H1 (cell line): ENCODE measurements around the gene CTBP2. TPM values are rescaled to one million over a fixed set of nuclear protein-coding genes. Genes with fewer than 3 reads are reported as not detected.

Source experiments
- CTCF ChIA-PET: fragments of 300-600 bp; sonication (Branson Sonifier 250); formaldehyde crosslinking; loops from one replicate; lab custom pipeline; 2021; ENCODE audit not compliant: partially characterized antibody; lab: Charles Lee
- POLR2A ChIA-PET: fragments of 300-600 bp; sonication (Branson Sonifier 250); formaldehyde crosslinking; loops from one replicate; lab custom pipeline; 2021; ENCODE audit warnings: inconsistent platforms; ENCODE audit not compliant: partially characterized antibody; lab: Charles Lee
- DNase-seq, 2 experiments: peaks; one replicate each; pipeline versions ENCODE4 v3.0.0 to v3.0.0-alpha.2; 2010 to 2022; ENCODE audit warnings: low spot score in 2 of 2, low read depth in 1 of 2, mixed read lengths in 1 of 2
- FAIRE-seq: peaks from 2 replicates; lab custom pipeline; 2011; peaks lifted over from hg19 to GRCh38; lab: Jason Lieb, UNC
- H2AFZ ChIP-seq: 2 replicates; pipeline ENCODE4 v1.8.1; 2012; ENCODE audit warnings: low read length, inconsistent platforms
- H2AK5ac ChIP-seq: 2 replicates; pipeline ENCODE4 v1.6.1; 2013; ENCODE audit warnings: low read depth, low read length
- H2BK120ac ChIP-seq: replicated peaks from 2 replicates; pipeline ENCODE3; 2013; ENCODE audit warnings: low read depth, low read length, inconsistent platforms
- H2BK12ac ChIP-seq: 2 replicates; pipeline ENCODE4 v1.6.1; 2013; ENCODE audit warnings: low read depth, low read length
- H2BK15ac ChIP-seq: 2 replicates; pipeline ENCODE4 v1.6.1; 2013; ENCODE audit warnings: low read length
- H2BK20ac ChIP-seq: 2 replicates; pipeline ENCODE4 v1.6.1; 2013; ENCODE audit warnings: low read length
- H2BK5ac ChIP-seq: 2 replicates; pipeline ENCODE4 v1.6.1; 2013; ENCODE audit warnings: low read depth, low read length
- H3K14ac ChIP-seq: 2 replicates; pipeline ENCODE4 v1.6.1; 2013; ENCODE audit warnings: inconsistent platforms; ENCODE audit not compliant: insufficient read length
- H3K18ac ChIP-seq: 2 replicates; pipeline ENCODE4 v1.6.1; 2013; ENCODE audit warnings: low read length; ENCODE audit errors: extremely low read depth
- H3K23ac ChIP-seq: 2 replicates; pipeline ENCODE4 v1.6.1; 2013; ENCODE audit warnings: inconsistent platforms; ENCODE audit not compliant: insufficient read length
- H3K23me2 ChIP-seq: 2 replicates; pipeline ENCODE4 v1.6.1; 2013; ENCODE audit warnings: low read depth, low read length
- H3K27ac ChIP-seq: 2 replicates; pipeline ENCODE4 v1.6.1; 2011; ENCODE audit warnings: low read depth, low read length, inconsistent platforms
- H3K27me3 ChIP-seq, 4 experiments: replicated peaks in 1 of 4; 1 replicate in 1 of 4; 2 replicates in 3 of 4; pipeline versions ENCODE4 v1.6.1 to v1.8.1; 2011 to 2013; ENCODE audit warnings: low read length in 3 of 4, mild to moderate bottlenecking in 3 of 4, inconsistent platforms in 2 of 4, mixed read lengths in 2 of 4, moderate library complexity in 1 of 4; ENCODE audit not compliant: control insufficient read depth in 3 of 4, insufficient read depth in 3 of 4; ENCODE audit errors: extremely low read depth in 1 of 4
- H3K36me3 ChIP-seq, 4 experiments: 2 replicates each; pipeline versions ENCODE4 v1.6.1 to v1.8.1; 2011 to 2013; ENCODE audit warnings: mild to moderate bottlenecking in 4 of 4, low read length in 3 of 4, moderate library complexity in 2 of 4, control low read depth in 1 of 4, inconsistent platforms in 1 of 4; ENCODE audit not compliant: insufficient read depth in 4 of 4, control insufficient read depth in 2 of 4
- H3K4ac ChIP-seq: replicated peaks from 2 replicates; pipeline ENCODE3; 2013; ENCODE audit warnings: low read length, low read depth, mixed read lengths, inconsistent platforms; ENCODE audit not compliant: insufficient read length
- H3K4me1 ChIP-seq, 4 experiments: replicated peaks in 1 of 4; 1 replicate in 1 of 4; 2 replicates in 3 of 4; pipeline versions ENCODE4 v1.6.1 to v1.8.1; 2011 to 2013; ENCODE audit warnings: low read length in 3 of 4, inconsistent platforms in 2 of 4, mixed read lengths in 1 of 4; ENCODE audit not compliant: insufficient read depth in 4 of 4, control insufficient read depth in 3 of 4
- H3K4me2 ChIP-seq, 2 experiments: 2 replicates each; pipeline versions ENCODE4 v1.6.1 to v1.8.1; 2011 to 2013; ENCODE audit warnings: low read depth in 2 of 2, low read length in 2 of 2, control low read depth in 1 of 2, inconsistent platforms in 1 of 2, mild to moderate bottlenecking in 1 of 2; ENCODE audit not compliant: insufficient read depth in 1 of 2
- H3K4me3 ChIP-seq, 4 experiments: fragments of 200-600, 300-600 bp in 1 of 4; sonication (generic), shearing (Covaris generic), sonication (Bioruptor Twin) in 1 of 4; 2 replicates each; pipeline versions ENCODE4 v1.5.1 to v1.8.1; 2011 to 2016; ENCODE audit warnings: low read length in 4 of 4, low read depth in 3 of 4, control low read depth in 2 of 4, inconsistent platforms in 2 of 4, mild to moderate bottlenecking in 2 of 4, mixed read lengths in 1 of 4, moderate library complexity in 1 of 4; ENCODE audit not compliant: insufficient read depth in 2 of 4; ENCODE audit errors: extremely low read depth in 1 of 4
- H3K56ac ChIP-seq: replicated peaks from 2 replicates; pipeline ENCODE3; 2013; ENCODE audit warnings: low read depth, mild to moderate bottlenecking, mixed read lengths, low read length, inconsistent platforms; ENCODE audit not compliant: insufficient read length
- H3K79me1 ChIP-seq: 2 replicates; pipeline ENCODE4 v1.6.1; 2013; ENCODE audit warnings: low read depth, low read length, control low read depth
- H3K79me2 ChIP-seq, 2 experiments: 2 replicates each; pipeline versions ENCODE4 v1.6.1 to v1.8.1; 2012 to 2013; ENCODE audit warnings: low read length in 2 of 2, mild to moderate bottlenecking in 2 of 2, inconsistent platforms in 1 of 2; ENCODE audit not compliant: insufficient read depth in 2 of 2, control insufficient read depth in 1 of 2
- H3K9ac ChIP-seq, 4 experiments: replicated peaks in 1 of 4; 1 replicate in 1 of 4; 2 replicates in 3 of 4; pipeline versions ENCODE4 v1.6.1 to v1.8.1; 2011 to 2013; ENCODE audit warnings: low read depth in 3 of 4, low read length in 3 of 4, control low read depth in 2 of 4, mild to moderate bottlenecking in 2 of 4, moderate library complexity in 2 of 4, inconsistent platforms in 1 of 4; ENCODE audit errors: extremely low read depth in 1 of 4
- H3K9me3 ChIP-seq, 2 experiments: 2 replicates each; pipeline versions ENCODE4 v1.6.1 to v1.8.1; 2012 to 2013; ENCODE audit warnings: mild to moderate bottlenecking in 2 of 2, moderate library complexity in 2 of 2, control low read depth in 1 of 2, inconsistent platforms in 1 of 2, low read depth in 1 of 2, low read length in 1 of 2, mixed read lengths in 1 of 2; ENCODE audit not compliant: insufficient read depth in 2 of 2
- H4K20me1 ChIP-seq, 2 experiments: replicated peaks in 1 of 2; 2 replicates each; pipeline versions ENCODE3 to v1.8.1; 2011 to 2013; ENCODE audit warnings: inconsistent platforms in 2 of 2, low read length in 2 of 2, mild to moderate bottlenecking in 1 of 2; ENCODE audit not compliant: insufficient read depth in 2 of 2, control insufficient read depth in 1 of 2
- H4K5ac ChIP-seq: 2 replicates; pipeline ENCODE4 v1.6.1; 2013; ENCODE audit warnings: low read length, low read depth, mixed read lengths, inconsistent platforms; ENCODE audit not compliant: insufficient read length
- H4K8ac ChIP-seq: 2 replicates; pipeline ENCODE4 v1.8.0; 2013; ENCODE audit warnings: mild to moderate bottlenecking, moderate library complexity, low read length, inconsistent platforms; ENCODE audit not compliant: insufficient read depth; ENCODE audit errors: extremely low read depth
- H4K91ac ChIP-seq: replicated peaks from 2 replicates; pipeline ENCODE3; 2013; ENCODE audit warnings: low read length, mixed read lengths, inconsistent platforms; ENCODE audit not compliant: insufficient read length
- HDAC2 ChIP-seq, 2 experiments: fragments of 300-600 bp in 1 of 2; sonication (generic) in 1 of 2; IDR thresholded peaks; 2 replicates each; pipeline ENCODE4 v1.6.1; 2011 to 2012; ENCODE audit warnings: low read depth in 2 of 2, low read length in 2 of 2, mild to moderate bottlenecking in 2 of 2, moderate library complexity in 2 of 2, borderline replicate concordance in 1 of 2, inconsistent platforms in 1 of 2
- MAX ChIP-seq: IDR thresholded peaks from 2 replicates; pipeline ENCODE4 v1.6.1; 2012; ENCODE audit warnings: inconsistent platforms
- SP4 ChIP-seq: IDR thresholded peaks from 2 replicates; pipeline ENCODE4 v1.6.1; 2012; ENCODE audit warnings: low read length, inconsistent platforms
- TAF1 ChIP-seq: IDR thresholded peaks from 2 replicates; pipeline ENCODE4 v1.6.1; 2011; ENCODE audit warnings: mild to moderate bottlenecking, low read depth, low read length
- USF2 ChIP-seq: IDR thresholded peaks from 2 replicates; pipeline ENCODE4 v1.6.1; 2011; ENCODE audit warnings: low read length, improper control_type of control experiment
- WGBS, 2 experiments: shearing (Covaris generic) in 1 of 2; methylation state at CpG; one replicate each; pipeline versions ENCODE4 v1.1.6 to v1.1.7; 2013 to 2015; ENCODE audit warnings: low lambda C conversion rate in 2 of 2, mixed read lengths in 2 of 2, inconsistent platforms in 1 of 2, low coverage in 1 of 2, missing lambda C conversion rate in 1 of 2; ENCODE audit not compliant: insufficient replicate concordance in 2 of 2, insufficient coverage in 1 of 2, insufficient read length in 1 of 2; ENCODE audit errors: extremely low coverage in 1 of 2, missing lambda C conversion rate in 1 of 2; 5-methylcytosine and 5-hydroxymethylcytosine counted together
- polyA plus RNA-seq, 7 experiments: library from polyadenylated mRNA; depleted of rRNA in 3 of 7; stranded (reverse) in 5 of 7; unstranded in 2 of 7; fragments of >200 nt in 5 of 7; fragments of 200-250 nt in 2 of 7; gene quantifications; 1 replicate in 5 of 7; 2 replicates in 1 of 7; 4 replicates in 1 of 7; pipeline versions ENCODE4 v1.2.1 to v1.2.3, GENCODE V29; 2011 to 2013; ENCODE audit warnings: missing spikeins in 2 of 7, mixed read lengths in 2 of 7
- total RNA-seq: library from RNA; stranded (reverse); fragmentation: NEBNext Ultra II Directional; extraction: Animal tissue kit (Norgen Biotek cat#: 25700); gene quantifications from 2 replicates; pipeline ENCODE4 v1.2.1, GENCODE V29; 2021

CTBP2 gene
- total and polyA plus RNA-seq, 2 of the 8 experiments (the other 6 are each of a cell fraction or from before 2014, with no cell fraction given), result 208 to 221 TPM

DNA sequence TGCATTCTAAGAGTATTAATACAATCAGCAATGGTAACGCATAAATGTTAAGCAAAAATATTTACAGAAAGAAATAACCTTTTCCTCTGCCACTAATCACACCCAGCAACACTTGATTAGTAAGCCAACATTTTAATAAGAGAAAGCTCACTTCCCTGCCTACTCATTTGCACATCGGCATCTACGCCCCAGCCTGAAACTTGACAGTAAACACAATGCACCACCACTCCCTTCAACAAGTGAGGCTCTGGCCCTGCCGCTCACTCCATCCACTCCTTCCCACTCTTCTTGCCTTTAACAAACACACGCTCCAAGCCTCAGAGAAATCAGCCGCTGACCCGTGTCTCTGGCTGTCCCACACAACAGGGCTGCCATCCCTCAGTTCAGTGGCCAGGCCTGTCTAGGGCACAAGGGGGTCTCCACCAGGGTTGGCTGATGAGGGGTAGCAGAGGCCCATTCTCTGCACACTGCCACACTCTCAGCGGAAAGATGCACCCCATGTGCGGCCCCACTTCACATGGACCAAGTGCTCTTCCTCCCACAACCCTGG lies 54.6 kb downstream of the CTBP2 start:
- POLR2A ChIA-PET, result interaction anchor here (0.7 to 1.9 kb wide), 2 partner anchors 18 to 227 kb away, joined by 3 to 4 read pairs; no protein-coding TSS in a partner anchor
- Histone ChIP-seq H3K79me2 (peaks cover 62 to 100% of the 10 kb centered on the region in 2 experiments), H4K5ac (no peak overlapping the region), H3K23me2 (no peaks in the 10 kb centered on the region), H4K8ac (no peak overlapping the region), H3K36me3 (peaks cover 15 to 77% (median 36%) of the 10 kb centered on the region in 4 experiments), H2AK5ac (no peak overlapping the region), H2AFZ (no peak overlapping the region), H2BK12ac (no peak overlapping the region), H3K23ac (no peak overlapping the region), H3K9ac (no peak overlapping the region), H3K4ac (no peak overlapping the region), H2BK120ac (no peak overlapping the region), H3K4me1 (peaks cover 19 to 43% (median 32%) of the 10 kb centered on the region in 4 experiments), H2BK5ac (no peak overlapping the region), H3K14ac (no peak overlapping the region), H3K9me3 (no peaks in the 10 kb centered on the region), H2BK15ac (no peak overlapping the region), H3K4me3 (no peak overlapping the region), H3K18ac (no peak overlapping the region), H3K27me3 (no peaks in the 10 kb centered on the region), H4K20me1 (peaks cover 76 to 92% of the 10 kb centered on the region in 2 experiments), H3K4me2 (no peak overlapping the region), H3K27ac (no peak overlapping the region), H3K79me1 (peaks cover 26% of the 10 kb centered on the region), H4K91ac (no peak overlapping the region), H2BK20ac (no peak overlapping the region), H3K56ac (no peak overlapping the region)
- CTCF ChIA-PET, result interaction anchor here (0.5 to 2.0 kb wide), 6 partner anchors 9 to 897 kb away, joined by 3 to 9 read pairs (median 4); no protein-coding TSS in a partner anchor
- FAIRE-seq (no peak), DNase-seq (no peak)
- 86% methylated on average over 9 of the region's 9 CpGs; no CpG with 5 or more reads in 1 of the 2 experiments for WGBS, 2 experiments
- TF ChIP-seq SP4, result no peak
- no peak for TF ChIP-seq TAF1
- TF ChIP-seq HDAC2 (IDR thresholded peaks at IDR 0.05; ENCODE audit: borderline replicate concordance in 1 of 2, low read depth in 2 of 2, low read length in 2 of 2), result no peak
- no peak for TF ChIP-seq MAX
- no peak for TF ChIP-seq USF2
